UCSD-AML1 (cell line): Measurements from ENCODE around the gene ZNF234.
"Not testable (repeated sequence)": the region's sequence is repeated elsewhere in the genome, so short reads cannot be mapped to it uniquely, and the experiment has no call there.

Source experiments
- DNase-seq: peaks from one replicate; lab custom pipeline; 2025; ENCODE audit not compliant: unreplicated experiment; lab: John Stamatoyannopoulos, UW

Gene ZNF234

GRCh38 chr19:44141191-44142058 lies at the start of gene ZNF234:
TSS of gene ZNF234 (plus strand) at chr19:44141554. CDS start at chr19:44144633, 3,079 bp downstream.
- DNase-seq, result peak; percentile 86

- DNase-seq, result no peak
These were observed 49.2 kb upstream of the ZNF234 start for GRCh38 chr19:44092108-44092507.

DNA sequence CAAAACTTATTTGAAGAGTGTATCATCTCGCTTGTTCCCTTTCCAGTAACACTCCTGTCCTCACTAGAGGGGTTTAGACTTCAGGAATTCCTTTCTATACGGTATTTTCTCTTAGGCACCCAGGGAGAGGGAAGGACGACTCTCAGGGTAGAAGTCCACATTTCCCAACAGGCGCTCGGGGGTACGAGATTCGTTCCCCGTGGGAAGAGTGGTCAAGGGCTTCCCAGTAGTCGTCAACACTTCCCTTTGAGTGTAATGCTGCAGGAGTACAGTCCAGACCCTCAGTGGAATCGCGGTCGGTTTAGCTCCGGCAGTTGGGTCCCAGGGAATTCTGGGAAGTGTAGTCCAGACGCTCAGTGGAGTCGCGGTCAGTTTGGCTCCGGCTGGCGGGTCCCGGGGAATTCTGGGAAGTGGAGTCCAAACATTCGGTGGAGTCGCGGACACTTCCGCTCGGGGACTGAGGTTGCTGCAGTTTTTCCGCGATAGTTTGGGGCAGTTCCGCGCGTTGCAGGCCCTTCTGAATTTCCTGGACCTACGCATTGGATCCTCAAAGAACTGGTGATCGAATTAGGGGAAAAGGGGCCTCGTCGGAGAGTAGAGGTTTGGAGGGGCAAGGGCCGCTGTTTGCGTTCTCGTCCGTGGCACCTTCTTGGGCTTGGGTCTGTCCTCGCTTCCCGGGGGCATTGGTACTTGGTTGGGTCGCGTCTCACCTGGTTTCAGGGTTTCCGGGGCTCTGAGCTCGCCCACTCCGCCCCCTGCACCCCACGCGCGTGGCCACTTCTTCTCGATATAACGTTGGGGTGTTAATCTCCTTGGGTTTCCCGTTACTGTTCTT lies 47.2 kb upstream of the ZNF234 start, which contains the start of gene ZNF224:
Gene ZNF224, plus strand, starts transcription at position 431 of the 835 bp plus-strand sequence. CDS start 3,513 bp downstream, outside the sequence.
- DNase-seq, result peak; percentile 91

DNA sequence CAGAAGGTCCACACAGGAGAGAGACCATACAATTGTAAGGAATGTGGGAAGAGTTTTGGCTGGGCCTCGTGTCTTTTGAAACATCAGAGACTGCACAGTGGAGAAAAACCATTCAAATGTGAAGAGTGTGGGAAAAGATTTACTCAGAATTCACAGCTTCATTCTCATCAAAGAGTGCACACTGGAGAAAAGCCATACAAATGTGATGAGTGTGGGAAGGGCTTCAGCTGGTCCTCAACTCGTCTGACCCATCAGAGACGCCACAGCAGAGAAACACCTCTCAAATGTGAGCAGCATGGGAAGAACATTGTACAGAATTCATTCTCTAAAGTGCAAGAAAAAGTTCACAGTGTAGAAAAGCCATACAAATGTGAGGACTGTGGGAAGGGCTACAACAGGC lies 33.6 kb upstream of the ZNF234 start:
- no peak for DNase-seq

- DNase-seq, result no peak
These were observed 31.9 kb upstream of the ZNF234 start for GRCh38 chr19:44109458-44109857.

DNA sequence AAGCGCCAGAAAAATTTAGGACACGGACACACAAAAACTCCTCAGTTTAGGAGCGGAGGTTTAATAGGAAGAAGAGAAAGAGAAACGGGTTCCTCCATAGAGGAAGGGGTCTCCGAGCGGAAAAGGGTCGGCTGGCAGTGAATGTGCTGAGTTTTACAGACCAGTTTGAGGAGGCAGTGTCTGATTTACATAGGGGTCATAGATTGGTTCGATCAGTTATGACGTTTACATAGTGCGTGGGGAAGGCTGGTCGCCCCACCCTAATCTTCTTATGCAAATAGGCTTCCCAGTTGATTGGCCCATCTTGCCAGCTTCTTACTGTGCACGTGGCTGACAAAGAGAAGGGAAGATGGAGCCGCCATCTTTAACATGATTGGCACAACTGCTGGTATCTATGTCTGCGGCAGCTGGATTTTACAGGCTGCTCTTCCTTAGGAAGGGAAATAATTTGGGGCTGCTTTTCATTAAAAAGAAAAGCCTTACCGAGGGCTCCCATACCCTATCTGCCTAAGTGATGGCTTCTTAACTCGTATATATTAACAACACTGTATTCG lies 29.4 kb upstream of the ZNF234 start:
- DNase-seq, result no peak

- DNase-seq, result no peak
These were observed 28.6 kb upstream of the ZNF234 start for GRCh38 chr19:44112802-44113137.

GRCh38 chr19:44113138-44113783 lies 28.1 kb upstream of the ZNF234 start, which contains the start of gene ZNF225:
TSS of gene ZNF225 (plus strand) at chr19:44113399. CDS start at chr19:44115828, 2,429 bp downstream.
- DNase-seq, result peak; percentile 92

GRCh38 chr19:44113784-44114390 lies 27.5 kb upstream of the ZNF234 start:
- peak; percentile 45 for DNase-seq

DNA sequence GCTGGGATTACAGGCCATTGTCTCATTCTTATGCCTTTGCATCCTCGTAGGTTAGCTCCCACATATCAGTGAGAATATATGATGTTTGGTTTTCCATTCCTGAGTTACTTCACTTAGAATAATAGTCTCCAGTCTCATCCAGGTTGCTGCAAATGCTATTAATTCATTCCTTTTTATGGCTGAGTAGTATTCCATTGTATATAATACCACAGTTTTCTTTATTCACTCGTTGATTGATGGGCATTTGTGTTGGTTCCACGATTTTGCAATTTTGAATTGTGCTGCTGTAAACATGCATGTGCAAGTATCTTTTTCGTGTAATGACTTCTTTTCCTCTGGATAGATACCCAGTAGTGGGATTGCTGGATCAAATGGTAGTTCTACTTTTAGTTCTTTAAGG lies 20.2 kb upstream of the ZNF234 start:
- not testable (repeated sequence) for DNase-seq

- DNase-seq, result no peak
These were observed 9.4 kb upstream of the ZNF234 start for GRCh38 chr19:44131955-44132354.

- peak; percentile 34 for DNase-seq
These were observed 692 bp downstream of the ZNF234 start for GRCh38 chr19:44142059-44142433.

DNA sequence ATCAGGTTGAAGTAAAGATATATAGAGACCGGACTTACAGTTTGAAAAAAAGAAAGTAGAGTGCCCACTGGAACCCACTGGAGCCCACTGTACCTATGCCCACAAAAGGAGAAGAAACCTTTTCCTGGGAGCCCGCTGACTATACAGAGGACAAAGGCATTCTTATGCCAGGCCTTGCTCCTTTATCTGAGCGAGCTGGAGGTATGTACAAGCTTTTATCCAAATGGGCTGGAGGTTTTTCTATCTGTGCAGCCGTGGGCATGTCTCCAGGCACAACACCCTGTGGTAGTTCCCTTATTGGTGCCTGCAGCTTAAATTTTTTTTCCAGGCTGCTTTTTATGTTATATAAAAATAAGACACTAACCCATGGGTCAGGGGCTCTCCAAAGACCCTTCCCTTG lies 8.4 kb downstream of the ZNF234 start:
- DNase-seq, result no peak

DNA sequence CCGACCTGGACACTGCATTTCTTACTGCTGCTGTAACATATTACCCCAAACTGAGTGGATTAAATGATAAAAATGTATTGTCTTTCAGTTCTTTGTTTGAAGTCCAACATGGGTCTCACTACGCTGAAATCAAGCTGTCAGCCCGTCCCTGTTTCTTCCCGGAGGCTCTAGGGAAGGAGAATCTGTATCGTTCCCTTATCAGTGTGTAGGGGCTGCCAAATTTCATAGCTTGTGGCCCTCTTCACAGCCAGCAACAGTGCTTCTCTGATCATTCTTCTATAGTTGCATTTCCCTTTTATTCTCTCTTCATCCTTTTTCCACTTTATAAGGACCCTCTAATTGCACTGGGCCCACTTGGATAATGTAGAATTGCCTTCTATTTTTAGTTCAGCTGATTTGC lies 10.1 kb downstream of the ZNF234 start:
- DNase-seq, result no peak

GRCh38 chr19:44156475-44156874 lies 15.1 kb downstream of the ZNF234 start:
- no peak for DNase-seq

DNA sequence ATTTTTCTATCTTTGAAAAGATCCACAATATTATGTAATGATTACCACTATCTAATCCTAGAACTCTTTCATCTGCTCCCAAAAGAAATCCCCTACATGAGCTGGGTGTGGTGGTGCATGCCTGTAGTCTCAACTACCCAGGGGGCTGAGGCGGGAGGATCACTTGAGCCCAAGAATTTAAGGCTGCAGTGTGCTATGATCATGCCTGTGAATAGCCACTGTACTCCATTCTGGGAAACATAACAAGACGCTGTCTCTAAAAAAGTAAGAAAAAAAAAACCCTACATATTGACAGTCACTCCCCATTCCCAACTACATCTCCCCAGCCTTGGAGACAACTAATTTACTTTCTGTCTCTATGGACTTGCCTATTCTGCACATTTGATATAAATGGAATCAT lies 22.4 kb downstream of the ZNF234 start:
- no peak for DNase-seq

DNA sequence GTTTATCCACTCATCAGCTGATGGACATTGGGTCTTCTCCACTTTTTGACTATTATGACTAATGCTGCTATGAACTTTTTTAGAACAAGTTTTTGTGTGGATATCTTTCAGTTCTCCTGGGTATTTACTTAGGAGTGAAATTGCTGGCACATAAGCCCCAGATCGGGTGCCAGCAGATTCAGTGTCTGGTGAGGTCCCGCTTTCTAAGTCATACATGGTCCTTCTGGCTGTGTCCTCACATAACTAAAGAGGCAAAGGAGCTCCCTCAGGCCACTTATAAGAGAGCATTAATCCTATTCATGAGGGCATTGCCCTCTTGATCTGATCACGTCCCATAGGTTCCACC lies 22.9 kb downstream of the ZNF234 start:
- DNase-seq, result no peak

DNA sequence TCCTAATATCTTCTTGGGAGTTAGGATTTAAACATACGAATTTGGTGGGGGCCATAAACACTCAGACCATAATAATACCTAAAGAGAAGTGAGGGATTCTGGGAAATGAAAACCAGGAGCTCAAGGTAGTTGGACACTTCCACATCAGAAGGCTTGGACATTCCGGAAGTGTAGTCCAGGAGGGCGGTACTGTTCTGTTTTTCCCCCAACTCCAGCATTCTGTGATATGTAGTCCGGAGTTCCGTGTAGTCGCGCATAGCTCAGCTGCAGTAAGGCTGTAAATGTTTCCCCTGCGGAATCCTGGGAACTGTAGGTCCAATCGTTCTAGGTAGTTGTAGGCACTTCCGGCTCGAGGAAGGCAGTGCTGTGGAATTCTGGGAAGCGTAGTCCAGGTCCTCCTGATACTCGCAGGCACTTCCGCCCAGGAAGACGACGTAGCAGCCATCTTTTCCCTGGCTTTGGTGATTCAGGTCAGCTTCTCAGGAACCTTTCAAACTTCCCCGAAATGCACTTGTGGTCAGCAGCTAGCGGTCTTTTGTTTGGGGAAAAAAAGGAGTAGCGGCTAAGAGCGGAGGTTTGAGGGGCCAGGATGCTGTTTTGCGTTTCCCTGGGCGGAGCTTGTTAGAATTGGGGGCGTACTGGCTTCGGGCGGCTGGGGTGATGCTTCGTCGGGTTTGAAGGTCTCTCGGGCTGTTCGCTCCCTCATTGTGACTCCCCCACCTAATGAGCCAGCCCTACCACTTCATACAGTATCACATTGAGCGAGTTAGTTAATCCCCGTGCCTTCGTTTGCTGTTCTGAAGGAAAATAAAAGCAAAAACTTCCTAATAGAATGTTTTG lies 23.5 kb downstream of the ZNF234 start, which contains the start of gene ZNF226:
Gene ZNF226, plus strand, starts transcription at position 428 of the 840 bp plus-strand sequence. CDS start 4,981 bp downstream, outside the sequence.
- DNase-seq, result peak; percentile 88

GRCh38 chr19:44170660-44171059 lies 29.3 kb downstream of the ZNF234 start:
- DNase-seq, result not testable (repeated sequence)

DNA sequence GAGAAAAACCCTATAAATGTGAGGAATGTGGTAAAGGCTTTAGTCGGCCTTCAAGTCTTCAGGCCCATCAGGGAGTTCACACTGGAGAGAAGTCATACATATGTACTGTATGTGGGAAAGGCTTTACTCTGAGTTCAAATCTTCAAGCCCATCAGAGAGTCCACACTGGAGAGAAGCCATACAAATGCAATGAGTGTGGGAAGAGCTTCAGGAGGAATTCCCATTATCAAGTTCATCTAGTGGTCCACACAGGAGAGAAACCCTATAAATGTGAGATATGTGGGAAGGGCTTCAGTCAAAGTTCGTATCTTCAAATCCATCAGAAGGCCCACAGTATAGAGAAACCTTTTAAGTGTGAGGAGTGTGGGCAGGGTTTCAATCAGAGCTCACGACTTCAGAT lies 35.2 kb downstream of the ZNF234 start:
- DNase-seq, result no peak
